Measurements from ENCODE around the gene FHOD3.

The FHOD3 gene

DNA sequence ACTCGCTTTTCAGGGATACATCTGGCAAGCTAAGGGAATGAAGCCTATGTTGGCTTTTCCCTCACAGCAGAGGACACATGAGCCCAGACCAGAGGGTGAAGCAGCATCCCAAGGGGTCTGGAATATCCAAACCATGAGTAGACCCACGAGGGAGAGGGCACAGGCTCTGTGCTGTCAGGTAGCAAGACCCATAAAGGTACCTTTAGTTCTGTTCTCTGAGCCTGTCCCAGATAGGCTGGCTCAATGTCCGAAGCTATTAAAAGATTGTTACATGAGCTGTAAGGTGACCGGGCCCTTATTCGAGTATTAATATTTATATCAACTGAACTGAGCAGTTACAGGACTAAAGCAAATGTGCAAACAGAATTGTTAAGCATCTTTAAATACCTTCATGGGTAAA, 479.1 kb downstream of the FHOD3 start:
- Histone ChIP-seq H3K9me3 (replicated peaks; ENCODE audit: insufficient read depth, low read length) (no peaks in the 10 kb centered on the region), H3K79me2 (ENCODE audit: low read length) (no peaks in the 10 kb centered on the region), H3F3A (ENCODE audit: insufficient read depth, low read length) (no peaks in the 10 kb centered on the region), H3K9me2 (replicated peaks; ENCODE audit: insufficient read depth, low read length) (no peaks in the 10 kb centered on the region), H3K4me2 (ENCODE audit: low read depth, low read length) (no peak overlapping the region), H3K27ac (ENCODE audit: low read length) (no peak overlapping the region), H3K36me3 (replicated peaks; ENCODE audit: insufficient read depth, low read length) (no peaks in the 10 kb centered on the region), H3K9ac (ENCODE audit: low read length) (no peak overlapping the region), H3K4me1 (ENCODE audit: low read length) (peaks cover 14% of the 10 kb centered on the region; the same call in 1 of the 2 replicates), H3K27me3 (replicated peaks; ENCODE audit: insufficient read depth, low read length) (no peaks in the 10 kb centered on the region), H4K20me1 (ENCODE audit: insufficient read depth, low read length) (no peaks in the 10 kb centered on the region), H2AFZ (ENCODE audit: low read length) (no peak overlapping the region), H3K4me3 (ENCODE audit: low read length) (no peak overlapping the region)
- TF ChIP-seq, protein P1, sequence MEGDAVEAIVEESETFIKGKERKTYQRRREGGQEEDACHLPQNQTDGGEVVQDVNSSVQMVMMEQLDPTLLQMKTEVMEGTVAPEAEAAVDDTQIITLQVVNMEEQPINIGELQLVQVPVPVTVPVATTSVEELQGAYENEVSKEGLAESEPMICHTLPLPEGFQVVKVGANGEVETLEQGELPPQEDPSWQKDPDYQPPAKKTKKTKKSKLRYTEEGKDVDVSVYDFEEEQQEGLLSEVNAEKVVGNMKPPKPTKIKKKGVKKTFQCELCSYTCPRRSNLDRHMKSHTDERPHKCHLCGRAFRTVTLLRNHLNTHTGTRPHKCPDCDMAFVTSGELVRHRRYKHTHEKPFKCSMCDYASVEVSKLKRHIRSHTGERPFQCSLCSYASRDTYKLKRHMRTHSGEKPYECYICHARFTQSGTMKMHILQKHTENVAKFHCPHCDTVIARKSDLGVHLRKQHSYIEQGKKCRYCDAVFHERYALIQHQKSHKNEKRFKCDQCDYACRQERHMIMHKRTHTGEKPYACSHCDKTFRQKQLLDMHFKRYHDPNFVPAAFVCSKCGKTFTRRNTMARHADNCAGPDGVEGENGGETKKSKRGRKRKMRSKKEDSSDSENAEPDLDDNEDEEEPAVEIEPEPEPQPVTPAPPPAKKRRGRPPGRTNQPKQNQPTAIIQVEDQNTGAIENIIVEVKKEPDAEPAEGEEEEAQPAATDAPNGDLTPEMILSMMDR (IDR thresholded peaks at IDR 0.05; ENCODE audit: low read length) = no peak
- TF ChIP-seq EZH2phosphoT487 (IDR thresholded peaks at IDR 0.05; ENCODE audit: low read length) (no peak), EZH2 (optimal IDR thresholded peaks at IDR 0.05; ENCODE audit: low read depth, low read length) (no peak)
- DNase-seq = no peak

DNA sequence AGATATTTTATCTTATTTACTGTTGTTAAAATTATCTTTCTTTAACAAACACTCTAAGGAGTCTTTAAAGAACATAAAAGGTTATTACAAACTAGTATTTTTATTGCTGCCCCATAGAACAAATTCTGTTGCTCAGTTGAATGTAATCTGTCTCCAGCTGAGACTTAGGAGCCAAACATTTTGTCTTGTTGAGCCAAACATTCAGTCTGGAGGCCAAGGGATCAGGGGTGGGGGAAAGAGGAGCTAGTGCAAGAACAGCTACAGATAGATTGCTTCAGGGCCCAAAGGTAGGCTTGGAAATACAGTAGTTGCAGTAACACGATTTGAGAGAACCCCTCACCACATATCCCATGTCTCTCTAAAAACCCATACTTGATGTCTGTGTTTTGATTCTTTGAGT, 480.1 kb downstream of the FHOD3 start:
- H3K27me3 ChIP-seq (replicated peaks; ENCODE audit: insufficient read depth, low read length) = no peaks in the 10 kb centered on the region
- H3K79me2 ChIP-seq (ENCODE audit: low read length) = no peaks in the 10 kb centered on the region
- no peak overlapping the region for H3K27ac ChIP-seq (ENCODE audit: low read length)
- H4K20me1 ChIP-seq (ENCODE audit: insufficient read depth, low read length) = no peaks in the 10 kb centered on the region
- no peaks in the 10 kb centered on the region for H3K9me3 ChIP-seq (replicated peaks; ENCODE audit: insufficient read depth, low read length)
- H3K4me2 ChIP-seq (ENCODE audit: low read depth, low read length) = no peak overlapping the region
- DNase-seq = no peak
- no peaks in the 10 kb centered on the region for H3F3A ChIP-seq (ENCODE audit: insufficient read depth, low read length)
- TF ChIP-seq EZH2phosphoT487 (IDR thresholded peaks at IDR 0.05; ENCODE audit: low read length) = no peak
- no peak overlapping the region for H3K9ac ChIP-seq (ENCODE audit: low read length)
- no peak overlapping the region for H3K4me3 ChIP-seq (ENCODE audit: low read length)
- H3K4me1 ChIP-seq (ENCODE audit: low read length) = peaks cover 11% of the 10 kb centered on the region; the same call in 1 of the 2 replicates
- no peaks in the 10 kb centered on the region for H3K36me3 ChIP-seq (replicated peaks; ENCODE audit: insufficient read depth, low read length)
- no peaks in the 10 kb centered on the region for H3K9me2 ChIP-seq (replicated peaks; ENCODE audit: insufficient read depth, low read length)
- H2AFZ ChIP-seq (ENCODE audit: low read length) = no peak overlapping the region

DNA sequence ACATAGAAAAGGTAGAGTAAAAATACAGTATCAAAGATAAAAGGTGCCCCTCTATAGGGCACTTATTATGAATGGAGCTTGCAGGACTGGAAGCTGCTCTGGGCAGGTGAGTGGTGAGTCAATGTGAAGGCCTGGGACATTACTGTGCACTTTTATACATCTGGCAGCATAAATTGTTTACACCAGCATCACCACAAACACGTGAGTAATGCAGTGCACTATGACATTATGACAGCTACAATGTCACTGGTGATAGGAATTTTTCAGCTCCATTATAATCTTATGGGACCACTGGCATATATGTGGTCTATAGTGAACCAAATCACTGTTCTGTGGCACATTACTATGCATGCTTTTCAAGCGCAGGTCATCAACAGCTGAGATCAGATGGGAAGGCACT, 483.2 kb downstream of the FHOD3 start:
- Histone ChIP-seq H3K4me1 (ENCODE audit: low read length) (no peaks in the 10 kb centered on the region), H2AFZ (ENCODE audit: low read length) (no peak overlapping the region), H3K27ac (ENCODE audit: low read length) (no peak overlapping the region), H3K4me2 (ENCODE audit: low read depth, low read length) (no peak overlapping the region), H3K79me2 (ENCODE audit: low read length) (no peaks in the 10 kb centered on the region), H4K20me1 (ENCODE audit: insufficient read depth, low read length) (no peaks in the 10 kb centered on the region), H3K9ac (ENCODE audit: low read length) (no peak overlapping the region), H3F3A (ENCODE audit: insufficient read depth, low read length) (no peaks in the 10 kb centered on the region), H3K27me3 (replicated peaks; ENCODE audit: insufficient read depth, low read length) (no peaks in the 10 kb centered on the region), H3K36me3 (replicated peaks; ENCODE audit: insufficient read depth, low read length) (no peaks in the 10 kb centered on the region), H3K9me2 (replicated peaks; ENCODE audit: insufficient read depth, low read length) (no peaks in the 10 kb centered on the region), H3K4me3 (ENCODE audit: low read length) (no peak overlapping the region), H3K9me3 (replicated peaks; ENCODE audit: insufficient read depth, low read length) (no peaks in the 10 kb centered on the region)
- no peak for DNase-seq
- TF ChIP-seq EZH2 (optimal IDR thresholded peaks at IDR 0.05; ENCODE audit: low read depth, low read length) = no peak
- TF ChIP-seq EZH2phosphoT487 (IDR thresholded peaks at IDR 0.05; ENCODE audit: low read length) = no peak
- TF ChIP-seq, protein P1 (IDR thresholded peaks at IDR 0.05; ENCODE audit: low read length) = no peak

DNA sequence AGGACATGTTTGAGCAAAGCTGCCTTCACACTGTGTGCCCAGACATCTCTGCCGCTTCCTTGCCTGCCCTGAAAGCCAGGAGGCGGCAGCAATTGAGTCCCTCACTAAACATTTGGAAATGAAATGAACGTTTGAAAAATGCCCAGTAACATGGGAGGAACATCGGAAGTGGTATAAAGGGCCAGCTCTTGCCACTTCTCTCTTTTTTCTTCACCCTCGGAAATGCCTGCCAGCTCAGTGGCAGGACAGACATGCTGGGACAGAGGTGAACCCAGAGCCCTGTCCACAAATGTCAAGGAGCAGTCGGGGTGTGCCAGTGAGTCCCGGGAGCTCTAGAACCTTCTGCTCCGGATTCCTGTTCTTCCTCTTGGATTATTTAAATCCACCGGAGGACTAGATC, 485.2 kb downstream of the FHOD3 start:
- TF ChIP-seq EZH2 (optimal IDR thresholded peaks at IDR 0.05; ENCODE audit: low read depth, low read length) (no peak), EZH2phosphoT487 (IDR thresholded peaks at IDR 0.05; ENCODE audit: low read length) (no peak)
- TF ChIP-seq, protein P1 (IDR thresholded peaks at IDR 0.05; ENCODE audit: low read length) = no peak

More for the DNA sequence above, 485.2 kb downstream of the FHOD3 start:
- Histone ChIP-seq H2AFZ (ENCODE audit: low read length) (no peak overlapping the region), H3K27me3 (replicated peaks; ENCODE audit: insufficient read depth, low read length) (no peaks in the 10 kb centered on the region), H3F3A (ENCODE audit: insufficient read depth, low read length) (no peaks in the 10 kb centered on the region), H3K9me3 (replicated peaks; ENCODE audit: insufficient read depth, low read length) (no peaks in the 10 kb centered on the region), H3K4me1 (ENCODE audit: low read length) (no peaks in the 10 kb centered on the region), H3K79me2 (ENCODE audit: low read length) (no peaks in the 10 kb centered on the region), H3K27ac (ENCODE audit: low read length) (no peak overlapping the region), H3K9ac (ENCODE audit: low read length) (no peak overlapping the region), H3K36me3 (replicated peaks; ENCODE audit: insufficient read depth, low read length) (no peaks in the 10 kb centered on the region), H3K4me2 (ENCODE audit: low read depth, low read length) (no peak overlapping the region), H4K20me1 (ENCODE audit: insufficient read depth, low read length) (no peaks in the 10 kb centered on the region), H3K4me3 (ENCODE audit: low read length) (no peak overlapping the region), H3K9me2 (replicated peaks; ENCODE audit: insufficient read depth, low read length) (no peaks in the 10 kb centered on the region)
- DNase-seq = no peak

All from MM.1S (cell line).